Fibroblast of lung (primary cell): ENCODE results near the gene CATSPERE. TPM values are rescaled to one million over a fixed set of nuclear protein-coding genes. Genes with fewer than 3 reads are reported as not detected.
A peak's percentile ranks its signal among the peaks of the same experiment; 100 is the strongest.

ENCODE experiments used
- DNase-seq, 2 donors: peaks; one replicate each; pipeline versions ENCODE4 v3.0.0 to v3.0.0-alpha.2; 2010; ENCODE audit warnings: low read depth in 2 of 2
- H2AFZ ChIP-seq: 2 replicates; pipeline ENCODE4 v1.5.1; 2012; ENCODE audit warnings: low read length, control low read depth, inconsistent platforms
- H3K27ac ChIP-seq: 2 replicates; pipeline ENCODE4 v1.5.1; 2011; ENCODE audit warnings: low read length, control low read depth; ENCODE audit not compliant: insufficient read depth
- H3K27me3 ChIP-seq: 2 replicates; pipeline ENCODE4 v1.5.1; 2011; ENCODE audit warnings: mild to moderate bottlenecking, low read length; ENCODE audit not compliant: control insufficient read depth, insufficient read depth
- H3K36me3 ChIP-seq: 2 replicates; pipeline ENCODE4 v1.5.1; 2011; ENCODE audit warnings: low read length; ENCODE audit not compliant: control insufficient read depth, insufficient read depth
- H3K4me1 ChIP-seq: 2 replicates; pipeline ENCODE4 v1.5.1; 2011; ENCODE audit warnings: low read length; ENCODE audit not compliant: control insufficient read depth, insufficient read depth; ENCODE audit errors: extremely low read depth
- H3K4me2 ChIP-seq: 2 replicates; pipeline ENCODE4 v1.5.1; 2011; ENCODE audit warnings: low read length, control low read depth; ENCODE audit not compliant: insufficient read depth; ENCODE audit errors: extremely low read depth
- H3K4me3 ChIP-seq, 4 experiments: fragments of 200-600 bp in 1 of 4; sonication (generic) in 1 of 4; replicated peaks in 1 of 4; 2 replicates each; pipeline ENCODE4 v1.5.1; 2011 to 2016; ENCODE audit warnings: low read length in 4 of 4, low read depth in 3 of 4, mild to moderate bottlenecking in 3 of 4, control low read depth in 2 of 4, inconsistent platforms in 1 of 4, mixed read lengths in 1 of 4; ENCODE audit not compliant: insufficient read depth in 1 of 4; ENCODE audit errors: control extremely low read depth in 1 of 4
- H3K79me2 ChIP-seq: 2 replicates; pipeline ENCODE4 v1.5.1; 2012; ENCODE audit warnings: mild to moderate bottlenecking, low read length, inconsistent platforms; ENCODE audit not compliant: control insufficient read depth, insufficient read depth
- H3K9ac ChIP-seq: 2 replicates; pipeline ENCODE4 v1.5.1; 2011; ENCODE audit warnings: mild to moderate bottlenecking, low read length, control low read depth; ENCODE audit not compliant: insufficient read depth
- H3K9me3 ChIP-seq: 2 replicates; pipeline ENCODE4 v1.5.1; 2012; ENCODE audit warnings: low read depth, low read length; ENCODE audit not compliant: control insufficient read depth, insufficient read depth
- H4K20me1 ChIP-seq: 2 replicates; pipeline ENCODE4 v1.5.1; 2011; ENCODE audit warnings: low read length; ENCODE audit not compliant: control insufficient read depth, insufficient read depth; ENCODE audit errors: extremely low read depth
- CTCF ChIP-seq, 2 donors: IDR thresholded peaks in 1 of 2; conservative IDR thresholded peaks in 1 of 2; 1 replicate in 1 of 2; 2 replicates in 1 of 2; pipeline ENCODE4 v1.5.1; 2011 to 2012; ENCODE audit warnings: low read length in 2 of 2, control low read depth in 1 of 2, inconsistent platforms in 1 of 2, low read depth in 1 of 2, mild to moderate bottlenecking in 1 of 2
- EZH2 ChIP-seq: IDR thresholded peaks from 2 replicates; pipeline ENCODE4 v1.5.1; 2012; ENCODE audit warnings: low read length, control low read depth, mild to moderate bottlenecking; ENCODE audit errors: missing control alignments
- polyA plus RNA-seq, 2 donors: library from polyadenylated mRNA; depleted of rRNA in 1 of 2; stranded (reverse) in 1 of 2; unstranded in 1 of 2; fragments of >200 nt; gene quantifications; 2 replicates each; pipeline ENCODE4 v1.2.1, GENCODE V29; 2011 to 2012; ENCODE audit warnings: missing spikeins in 1 of 2
- total RNA-seq: library from RNA; depleted of rRNA; stranded (reverse); fragments of >200 nt; gene quantifications from 2 replicates; pipeline ENCODE4 v1.2.1, GENCODE V29; 2014

Gene CATSPERE
- total and polyA plus RNA-seq, 2 donors (not counting 1 experiment from before 2014, with no cell fraction given) = 0.59 to 0.99 TPM

- H3K4me2 ChIP-seq = no peak overlapping the region
- no peaks in the 10 kb centered on the region for H4K20me1 ChIP-seq
- H3K27ac ChIP-seq = no peak overlapping the region
- H2AFZ ChIP-seq = no peak overlapping the region
- no peaks in the 10 kb centered on the region for H3K4me1 ChIP-seq
- H3K9ac ChIP-seq = no peak overlapping the region
- no peak for DNase-seq
- no peaks in the 10 kb centered on the region for H3K79me2 ChIP-seq
- no peaks in the 10 kb centered on the region for H3K36me3 ChIP-seq
- no peak overlapping the region for H3K4me3 ChIP-seq
- no peaks in the 10 kb centered on the region for H3K9me3 ChIP-seq
- no peaks in the 10 kb centered on the region for H3K27me3 ChIP-seq
- no peak for TF ChIP-seq EZH2
- no peak for TF ChIP-seq CTCF (conservative IDR thresholded peaks at IDR 0.05 in 1 of 2, IDR thresholded peaks at IDR 0.05 in 1 of 2; ENCODE audit: low read depth in 1 of 2, low read length in 2 of 2)
Observed at GRCh38 chr1:244605835-244606370, 144.8 kb downstream of the CATSPERE start.

- Histone ChIP-seq H3K4me3 (no peak overlapping the region), H4K20me1 (no peaks in the 10 kb centered on the region), H3K4me1 (no peaks in the 10 kb centered on the region), H3K79me2 (no peaks in the 10 kb centered on the region), H3K9ac (no peak overlapping the region), H2AFZ (no peak overlapping the region), H3K27ac (no peak overlapping the region), H3K36me3 (no peaks in the 10 kb centered on the region), H3K27me3 (no peaks in the 10 kb centered on the region), H3K4me2 (no peak overlapping the region), H3K9me3 (no peaks in the 10 kb centered on the region)
- DNase-seq = peak in 1 of 2 donors; percentile 47
- TF ChIP-seq EZH2 = no peak
- TF ChIP-seq CTCF (conservative IDR thresholded peaks at IDR 0.05 in 1 of 2, IDR thresholded peaks at IDR 0.05 in 1 of 2; ENCODE audit: low read depth in 1 of 2, low read length in 2 of 2) = no peak
Observed at GRCh38 chr1:244614113-244614836, 153.2 kb downstream of the CATSPERE start.

- Histone ChIP-seq H3K9me3 (no peaks in the 10 kb centered on the region), H2AFZ (no peak overlapping the region), H3K4me2 (no peak overlapping the region), H3K27ac (no peak overlapping the region), H3K27me3 (no peaks in the 10 kb centered on the region), H3K36me3 (no peaks in the 10 kb centered on the region), H3K9ac (no peak overlapping the region), H3K79me2 (no peaks in the 10 kb centered on the region), H4K20me1 (no peaks in the 10 kb centered on the region), H3K4me1 (no peaks in the 10 kb centered on the region), H3K4me3 (no peak overlapping the region)
- peak in 1 of 2 donors; percentile 17 for DNase-seq
- TF ChIP-seq CTCF (conservative IDR thresholded peaks at IDR 0.05 in 1 of 2, IDR thresholded peaks at IDR 0.05 in 1 of 2; ENCODE audit: low read depth in 1 of 2, low read length in 2 of 2) = no peak
- no peak for TF ChIP-seq EZH2
Observed at GRCh38 chr1:244614879-244615278, 153.8 kb downstream of the CATSPERE start.
